22Rv1 (cell line): Measurements from ENCODE around the gene RPS6KA6.

ENCODE experiments used
- CTCF ChIP-seq: fragments of 450-650 bp; IDR thresholded peaks from 2 replicates; pipeline ENCODE4 v1.5.1; 2017; ENCODE audit warnings: mild to moderate bottlenecking
- ZFX ChIP-seq: fragments of 450-650 bp; IDR thresholded peaks from 2 replicates; pipeline ENCODE4 v1.6.1; 2017; ENCODE audit warnings: antibody characterized with exemption, borderline replicate concordance

- TF ChIP-seq CTCF (no peak), ZFX (no peak)
Observed at GRCh38 chrX:84219551-84219950, 31.6 kb upstream of the RPS6KA6 start.
